Effector CD8-positive, alpha-beta T cell (primary cell): ENCODE results near the gene SET.
"Not testable (repeated sequence)": the region's sequence is repeated elsewhere in the genome, so short reads cannot be mapped to it uniquely, and the experiment has no call there.

ENCODE experiments used
- DNase-seq: peaks from one replicate; lab custom pipeline; 2025; lab: John Stamatoyannopoulos, UW

Gene SET

GRCh38 chr9:128687453-128687852 lies 1.6 kb upstream of the SET start:
- DNase-seq = no peak

DNA sequence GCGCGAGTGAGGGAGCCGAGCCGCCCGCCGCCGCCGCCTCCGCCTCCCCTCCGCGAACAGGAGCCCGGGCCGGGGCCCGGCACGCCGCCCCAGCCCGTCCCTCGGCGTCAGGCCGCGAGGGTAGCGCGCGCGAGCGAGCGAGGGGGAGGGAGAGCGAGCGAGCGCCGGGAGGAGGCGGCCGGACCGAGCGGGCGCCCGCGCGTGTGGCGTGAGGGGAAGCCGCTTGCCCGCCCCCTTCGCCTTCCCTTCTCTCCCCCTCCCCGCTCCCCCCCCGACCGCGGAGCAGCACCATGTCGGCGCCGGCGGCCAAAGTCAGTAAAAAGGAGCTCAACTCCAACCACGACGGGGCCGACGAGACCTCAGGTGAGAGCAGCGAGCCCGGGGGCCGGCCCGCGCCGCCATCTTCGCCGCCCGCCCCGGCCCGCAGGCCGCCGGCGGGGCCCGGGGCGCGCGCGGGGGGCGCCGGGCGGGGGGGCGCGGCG lies 312 bp downstream of the SET start:
- DNase-seq = peak; percentile 52

GRCh38 chr9:128689820-128690683 lies 1.0 kb downstream of the SET start:
- DNase-seq = peak; percentile 46

- no peak for DNase-seq
Measured at GRCh38 chr9:128690684-128691034, 1.6 kb downstream of the SET start.

GRCh38 chr9:128693738-128694137 lies 4.7 kb downstream of the SET start:
- DNase-seq = not testable (repeated sequence)

- no peak for DNase-seq
Measured at GRCh38 chr9:128694344-128694743, 5.3 kb downstream of the SET start.

DNA sequence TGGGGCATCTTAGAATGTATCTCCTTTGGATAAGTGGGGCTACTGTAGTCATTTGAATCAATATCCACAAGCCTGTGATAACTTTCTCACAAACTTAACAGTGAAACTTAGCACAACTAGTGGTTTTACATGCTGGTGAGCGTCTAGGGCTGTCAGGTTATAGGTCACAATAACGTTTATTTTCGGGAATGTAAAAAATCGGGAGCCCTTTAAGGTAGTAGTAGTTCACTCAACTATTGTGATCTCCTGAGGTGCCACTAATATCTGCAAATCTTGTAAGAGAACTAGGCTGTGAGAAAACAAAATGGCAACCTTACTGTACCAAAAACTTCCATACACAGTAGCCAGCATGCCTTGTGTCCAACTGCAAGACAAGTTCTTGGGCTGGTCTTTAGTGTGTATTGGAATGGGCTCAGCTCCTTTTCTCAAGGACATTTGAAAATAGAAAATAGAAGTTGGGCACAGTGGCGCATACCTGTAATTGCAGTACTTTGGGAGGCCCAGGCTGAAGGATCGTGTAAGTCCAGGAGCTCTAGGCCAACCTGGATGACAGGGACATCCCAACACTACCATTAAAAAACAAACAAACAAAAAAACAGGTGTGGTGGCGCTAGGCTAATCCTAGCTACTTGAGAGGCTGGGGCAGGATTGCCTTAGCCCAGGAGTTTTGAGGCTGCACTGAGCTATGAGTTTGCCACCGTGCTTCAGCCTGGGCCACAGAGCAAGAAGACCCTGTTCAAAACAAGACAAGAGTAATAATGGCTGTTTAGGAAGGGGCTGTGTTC lies 8.1 kb downstream of the SET start:
- no peak for DNase-seq

GRCh38 chr9:128699096-128699795 lies 10.2 kb downstream of the SET start:
- DNase-seq = not testable (repeated sequence)

DNA sequence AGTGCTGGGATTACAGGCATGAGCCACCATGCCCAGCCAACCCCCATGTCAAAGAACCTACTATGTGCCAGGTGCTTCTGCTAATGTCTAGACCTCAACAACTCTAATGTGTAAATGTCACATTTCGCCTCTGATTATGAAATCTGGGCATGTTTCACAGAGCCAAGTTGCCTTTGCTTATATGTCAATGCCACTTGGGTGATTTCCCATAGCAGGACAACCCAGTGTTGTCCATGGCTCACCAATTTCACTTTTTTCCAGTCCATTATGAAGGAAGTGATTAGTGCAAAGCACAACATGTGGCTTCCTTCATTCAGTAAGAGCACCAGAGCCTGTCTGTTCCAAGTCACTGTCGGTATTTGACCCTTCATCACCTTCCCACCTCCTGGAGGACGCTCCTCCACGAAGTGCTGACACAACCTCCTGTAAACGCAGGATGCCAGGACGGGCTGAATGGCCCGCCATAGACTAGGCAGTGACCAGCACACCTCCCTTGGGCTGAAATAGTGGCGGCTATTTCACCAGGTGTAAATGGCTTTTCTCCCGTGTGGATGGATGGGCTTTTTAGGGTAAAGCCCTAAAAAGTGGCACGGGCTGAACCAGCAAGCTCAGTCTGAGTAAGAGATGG lies 12.3 kb downstream of the SET start:
- no peak for DNase-seq

GRCh38 chr9:128702445-128702948 lies 13.5 kb downstream of the SET start, which contains the start of gene PKN3:
Gene PKN3, plus strand, starts transcription at chr9:128702503. Its CDS starts 413 bp downstream, at chr9:128702916.
- peak; percentile 70 for DNase-seq

DNA sequence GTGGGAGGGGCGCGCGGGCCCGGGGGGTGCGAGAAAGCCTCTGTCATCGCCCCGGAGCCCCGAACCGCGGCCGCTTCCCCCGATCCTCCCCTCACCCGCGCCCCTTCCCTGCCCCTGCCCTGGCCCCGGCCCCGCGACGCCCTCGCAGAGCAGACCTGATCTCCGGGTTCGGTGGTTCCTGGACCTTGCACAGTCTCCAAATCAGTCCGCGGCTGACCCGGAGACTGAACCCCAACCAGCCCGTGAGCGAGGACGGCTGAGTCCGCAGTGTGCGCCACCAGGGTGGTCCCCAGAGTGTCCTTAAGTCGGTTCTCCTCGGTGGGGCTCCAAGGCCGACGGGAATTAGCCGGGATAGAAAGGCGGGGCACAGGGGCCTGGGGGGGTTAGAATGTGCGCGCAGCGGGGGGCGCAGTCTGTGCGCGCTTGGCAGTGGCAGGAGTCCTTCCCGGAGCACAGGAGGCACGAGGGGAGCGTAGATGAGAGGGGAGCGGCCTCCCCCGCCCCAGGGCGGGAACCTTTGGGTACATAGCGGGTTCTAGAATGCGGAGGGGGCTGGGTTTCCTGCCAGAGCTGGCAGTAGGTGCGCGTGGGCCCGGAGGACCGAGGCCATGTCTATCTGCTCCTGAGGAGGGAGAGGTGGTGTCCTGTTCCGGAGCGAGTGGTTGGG lies 14.1 kb downstream of the SET start:
- no peak for DNase-seq

- no peak for DNase-seq
Measured at GRCh38 chr9:128703616-128704355, 14.8 kb downstream of the SET start.

GRCh38 chr9:128704356-128704670 lies 15.3 kb downstream of the SET start:
- DNase-seq = no peak

DNA sequence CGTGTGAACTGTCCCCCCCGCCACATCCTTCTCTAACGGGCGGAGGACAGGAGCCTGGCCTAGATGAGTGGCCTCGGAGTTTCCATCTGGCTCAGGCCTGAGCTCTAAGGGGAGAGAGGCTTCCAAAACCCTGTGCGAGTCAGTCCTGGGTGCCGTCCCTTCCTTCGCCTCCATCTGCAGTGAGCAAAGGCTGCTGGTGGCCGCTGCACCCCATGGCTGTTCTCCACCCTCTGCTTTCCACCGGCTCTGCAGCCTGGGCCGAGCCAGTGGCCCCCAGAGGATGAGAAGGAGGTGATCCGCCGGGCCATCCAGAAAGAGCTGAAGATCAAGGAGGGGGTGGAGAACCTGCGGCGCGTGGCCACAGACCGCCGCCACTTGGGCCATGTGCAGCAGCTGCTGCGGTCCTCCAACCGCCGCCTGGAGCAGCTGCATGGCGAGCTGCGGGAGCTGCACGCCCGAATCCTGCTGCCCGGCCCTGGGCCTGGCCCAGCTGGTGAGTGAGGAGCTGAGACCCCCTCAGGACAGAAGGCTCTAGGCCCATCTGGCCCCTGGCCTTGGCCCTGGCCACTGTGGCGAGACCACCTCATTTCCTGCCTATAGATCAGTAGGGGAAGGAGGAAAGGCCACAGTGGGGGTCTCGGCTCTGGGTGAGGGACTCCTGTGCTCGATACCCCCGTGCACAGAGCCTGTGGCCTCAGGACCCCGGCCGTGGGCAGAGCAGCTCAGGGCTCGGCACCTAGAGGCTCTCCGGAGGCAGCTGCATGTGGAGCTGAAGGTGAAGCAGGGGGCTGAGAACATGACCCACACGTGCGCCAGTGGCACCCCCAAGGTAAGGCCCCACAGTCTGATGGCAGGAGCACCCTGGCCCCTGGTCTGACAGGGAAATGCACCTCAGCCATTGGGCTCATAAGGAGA lies 16.3 kb downstream of the SET start:
- DNase-seq = no peak

GRCh38 chr9:128706045-128706444 lies 17.0 kb downstream of the SET start:
- no peak for DNase-seq

DNA sequence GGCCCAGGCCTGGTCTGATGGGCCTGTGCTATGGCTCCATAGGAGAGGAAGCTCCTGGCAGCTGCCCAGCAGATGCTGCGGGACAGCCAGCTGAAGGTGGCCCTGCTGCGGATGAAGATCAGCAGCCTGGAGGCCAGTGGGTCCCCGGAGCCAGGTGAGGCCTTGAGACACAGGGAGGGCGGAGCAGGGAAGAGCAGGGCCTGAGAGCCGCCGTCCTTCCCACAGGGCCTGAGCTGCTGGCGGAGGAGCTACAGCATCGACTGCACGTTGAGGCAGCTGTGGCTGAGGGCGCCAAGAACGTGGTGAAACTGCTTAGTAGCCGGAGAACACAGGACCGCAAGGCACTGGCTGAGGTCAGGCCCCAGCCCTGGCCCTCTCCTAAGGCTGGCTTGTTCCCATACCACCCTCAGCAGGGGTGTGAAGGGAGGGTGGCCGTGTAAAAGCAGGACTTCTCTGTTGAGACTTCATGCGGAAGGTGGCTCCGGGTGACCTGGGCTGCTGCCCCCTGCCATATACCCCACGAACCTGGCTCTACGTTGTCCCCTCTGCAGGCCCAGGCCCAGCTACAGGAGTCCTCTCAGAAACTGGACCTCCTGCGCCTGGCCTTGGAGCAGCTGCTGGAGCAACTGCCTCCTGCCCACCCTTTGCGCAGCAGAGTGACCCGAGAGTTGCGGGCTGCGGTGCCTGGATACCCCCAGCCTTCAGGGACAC lies 17.8 kb downstream of the SET start:
- no peak for DNase-seq

GRCh38 chr9:128707446-128707845 lies 18.4 kb downstream of the SET start:
- no peak for DNase-seq
